Stimulated activated CD8-positive, alpha-beta memory T cell treated with anti-CD3 and anti-CD28 coated beads, Interleukin-7, amount 100 ng/mL, for 4 hours (primary cell): ENCODE data around the gene LGSN.
"Not testable (repeated sequence)": the region's sequence is repeated elsewhere in the genome, so short reads cannot be mapped to it uniquely, and the experiment has no call there.

ENCODE experiments used
- DNase-seq, 2 donors: peaks; one replicate each; pipeline ENCODE4 v3.0.0-alpha.2; 2020; ENCODE audit warnings: low read depth in 2 of 2

Gene LGSN

GRCh38 chr6:63245420-63245819, 74.4 kb downstream of the LGSN start:
- no peak for DNase-seq

GRCh38 chr6:63236398-63236817, 83.4 kb downstream of the LGSN start:
- DNase-seq: no peak

- DNase-seq: not testable (repeated sequence)
These were observed 89.3 kb downstream of the LGSN start for GRCh38 chr6:63230511-63230910.

- DNase-seq: not testable (repeated sequence)
These were observed 89.8 kb downstream of the LGSN start for GRCh38 chr6:63230027-63230426.

GRCh38 chr6:63227928-63228894, 91.6 kb downstream of the LGSN start:
- not testable (repeated sequence) for DNase-seq

GRCh38 chr6:63225987-63226386, 93.8 kb downstream of the LGSN start:
- DNase-seq: not testable (repeated sequence)
